GM21390 (cell line): Measurements from ENCODE around the gene NAP1L4.

Experiments used
- ATAC-seq: cut with Tn5 transposase; IDR thresholded peaks from one replicate; pipeline ENCODE4 v1.9.1; 2021; ENCODE audit not compliant: unreplicated experiment

NAP1L4 gene

DNA sequence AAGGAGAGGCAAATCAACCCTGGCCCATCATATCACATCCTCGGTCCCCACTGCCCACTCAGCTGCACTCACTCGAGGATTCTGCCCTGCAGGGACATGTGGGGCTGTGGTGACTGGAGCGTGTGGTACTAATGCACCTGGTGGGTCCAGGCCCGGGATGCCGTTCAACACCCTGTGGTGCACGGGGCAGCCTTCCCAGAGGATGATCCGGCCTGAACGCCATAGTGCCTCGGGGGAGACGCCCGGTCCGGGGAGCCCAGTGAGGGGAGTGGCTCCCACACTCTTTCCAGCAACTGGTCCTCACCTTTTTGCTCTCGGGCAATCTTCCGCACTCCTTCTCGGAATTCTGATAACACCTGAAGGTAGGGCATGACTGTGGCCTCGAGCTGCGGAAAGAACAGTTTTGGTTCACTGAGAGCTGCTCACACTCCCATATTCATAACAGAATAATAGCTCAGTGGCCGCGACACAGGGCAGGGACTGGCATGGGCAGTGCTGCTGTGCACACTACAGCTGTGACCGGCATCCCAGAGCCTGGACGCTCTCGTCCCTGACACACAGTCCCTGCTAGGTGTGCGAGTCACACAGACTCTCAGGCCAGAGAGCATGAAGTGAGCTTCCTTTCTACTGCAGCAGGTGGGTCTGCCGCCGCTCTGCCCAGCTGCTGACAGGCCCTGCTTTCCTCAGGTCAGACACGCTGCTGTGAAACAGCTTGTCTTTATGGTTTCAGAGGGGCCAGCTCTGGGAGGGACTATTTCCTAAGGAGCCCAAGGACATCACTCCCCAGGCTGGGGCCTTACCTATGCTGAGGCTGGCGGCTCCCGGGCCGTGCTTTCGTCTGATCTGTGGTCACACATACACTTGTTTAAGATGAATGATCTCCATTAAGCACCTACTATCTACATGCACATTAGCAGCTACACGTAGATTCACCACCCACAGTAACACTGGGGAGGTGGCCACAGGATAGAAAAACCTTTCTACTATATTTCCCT is 20.1 kb upstream of the NAP1L4 start:
- no peak for ATAC-seq

- ATAC-seq = no peak
These were observed 18.6 kb upstream of the NAP1L4 start for GRCh38 chr11:3010521-3011275.

- ATAC-seq = no peak
These were observed 17.9 kb upstream of the NAP1L4 start for GRCh38 chr11:3010004-3010403.

GRCh38 chr11:3009481-3009880 is 17.4 kb upstream of the NAP1L4 start:
- ATAC-seq = no peak

DNA sequence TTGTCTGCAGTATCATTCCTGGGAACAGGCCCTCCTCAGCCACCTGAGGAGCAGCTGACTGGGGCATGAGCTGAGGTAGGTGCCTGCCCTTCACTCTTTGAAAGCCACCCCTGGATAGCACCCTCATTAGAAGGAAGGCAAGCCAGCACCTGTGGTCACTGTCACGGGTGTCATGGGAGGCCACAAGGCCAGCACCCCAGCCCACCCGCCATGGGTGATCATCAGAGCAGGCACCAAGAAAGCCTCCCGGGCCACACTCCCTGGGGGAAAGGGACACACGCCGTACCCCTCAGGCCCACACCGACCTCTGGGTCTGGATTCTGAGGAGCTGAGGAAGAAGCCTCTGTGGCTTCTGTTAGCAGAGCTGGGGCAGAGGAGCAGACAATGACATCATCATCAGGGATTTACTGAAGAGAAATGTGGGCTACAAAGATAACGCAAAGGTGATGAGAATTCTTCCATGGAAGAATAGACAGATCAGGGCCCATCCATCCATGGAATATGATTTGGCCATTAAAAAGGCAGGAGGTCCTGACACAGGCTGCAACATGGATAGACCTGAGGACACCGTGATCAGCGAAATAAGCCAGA is 16.7 kb upstream of the NAP1L4 start:
- ATAC-seq = no peak

DNA sequence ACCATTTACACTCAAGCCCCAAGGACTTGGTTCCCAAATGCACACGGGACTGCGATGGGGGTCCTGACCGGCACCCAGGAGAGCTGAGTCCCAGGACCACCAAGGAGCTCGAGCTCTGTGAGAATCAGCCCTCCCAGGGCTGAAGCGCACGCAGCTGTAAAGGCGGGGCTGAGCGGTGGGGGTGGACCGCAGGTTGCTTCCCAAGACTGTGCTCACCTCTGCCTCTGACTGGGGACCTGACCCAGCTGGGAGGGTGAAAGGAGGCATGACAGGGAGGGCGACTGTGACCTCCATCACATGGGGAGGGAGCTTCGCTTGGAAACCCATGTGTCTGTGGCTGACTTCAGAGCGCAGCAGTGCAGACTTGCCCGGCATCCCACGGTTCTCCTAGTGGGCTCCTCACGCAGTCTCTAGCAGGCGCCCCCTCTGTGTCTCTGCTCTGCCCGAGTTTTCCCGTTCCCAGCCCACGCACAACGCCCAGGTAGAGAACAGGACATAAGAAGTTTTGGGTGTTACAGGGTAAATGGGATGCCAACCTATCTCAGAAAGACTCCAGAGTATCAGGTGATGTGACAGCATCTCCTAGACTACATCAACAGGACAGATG is 15.4 kb upstream of the NAP1L4 start:
- no peak for ATAC-seq

DNA sequence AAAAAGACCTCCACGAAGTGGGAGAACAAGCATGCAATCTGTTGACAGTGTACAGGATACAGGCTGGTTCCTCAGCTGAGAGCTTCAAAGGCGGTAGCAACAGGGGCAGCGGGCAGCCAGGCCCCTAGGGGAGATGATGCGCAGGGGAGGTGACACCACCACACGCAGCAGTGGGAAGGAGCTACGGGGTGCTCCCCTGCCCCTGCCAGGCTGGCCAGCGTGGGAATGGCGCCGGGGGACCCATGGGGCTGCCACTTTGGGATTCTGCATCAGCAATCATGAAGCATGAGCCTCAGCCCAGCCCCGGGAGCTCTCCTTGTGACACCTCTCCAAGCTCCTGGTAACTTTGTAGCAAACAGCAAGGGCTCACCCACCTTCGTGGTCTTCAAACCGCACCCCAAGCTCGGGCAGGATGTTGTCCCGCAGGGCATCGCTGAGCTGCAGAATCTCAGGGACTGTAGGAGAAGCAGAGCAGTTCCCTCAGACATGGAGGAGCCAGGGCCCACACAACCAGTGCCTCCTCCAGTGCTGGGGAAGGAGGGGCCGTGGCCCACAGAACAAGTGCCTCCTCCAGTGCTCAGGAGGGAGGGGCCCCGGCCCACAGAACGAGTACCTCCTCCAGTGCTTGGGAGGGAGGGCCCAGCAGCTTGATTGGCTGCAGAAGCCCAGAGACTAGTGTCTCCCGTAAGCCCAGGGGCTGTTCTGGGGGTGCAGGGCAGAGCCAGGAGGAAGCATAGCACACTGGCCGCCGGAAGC is 14.6 kb upstream of the NAP1L4 start:
- ATAC-seq = no peak

DNA sequence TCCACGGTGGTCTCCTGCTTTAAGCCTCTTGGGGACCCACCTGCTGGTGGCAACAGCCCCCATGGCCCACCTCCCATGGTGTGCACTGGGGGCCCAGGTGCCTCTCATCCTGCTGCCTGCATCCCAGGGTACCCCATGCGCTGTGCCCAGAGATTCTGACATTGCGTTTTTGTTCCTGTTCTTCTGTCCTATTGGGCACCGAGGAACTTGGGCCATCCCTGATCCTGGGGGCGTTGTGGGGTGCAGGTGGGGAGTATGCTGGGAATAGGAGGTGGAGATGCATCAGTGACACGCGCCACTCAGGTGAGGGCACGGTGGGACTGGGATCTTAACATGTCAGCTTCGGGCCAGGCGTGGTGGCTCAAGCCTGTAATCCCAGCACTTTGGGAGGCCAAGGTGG is 12.4 kb upstream of the NAP1L4 start:
- no peak for ATAC-seq

DNA sequence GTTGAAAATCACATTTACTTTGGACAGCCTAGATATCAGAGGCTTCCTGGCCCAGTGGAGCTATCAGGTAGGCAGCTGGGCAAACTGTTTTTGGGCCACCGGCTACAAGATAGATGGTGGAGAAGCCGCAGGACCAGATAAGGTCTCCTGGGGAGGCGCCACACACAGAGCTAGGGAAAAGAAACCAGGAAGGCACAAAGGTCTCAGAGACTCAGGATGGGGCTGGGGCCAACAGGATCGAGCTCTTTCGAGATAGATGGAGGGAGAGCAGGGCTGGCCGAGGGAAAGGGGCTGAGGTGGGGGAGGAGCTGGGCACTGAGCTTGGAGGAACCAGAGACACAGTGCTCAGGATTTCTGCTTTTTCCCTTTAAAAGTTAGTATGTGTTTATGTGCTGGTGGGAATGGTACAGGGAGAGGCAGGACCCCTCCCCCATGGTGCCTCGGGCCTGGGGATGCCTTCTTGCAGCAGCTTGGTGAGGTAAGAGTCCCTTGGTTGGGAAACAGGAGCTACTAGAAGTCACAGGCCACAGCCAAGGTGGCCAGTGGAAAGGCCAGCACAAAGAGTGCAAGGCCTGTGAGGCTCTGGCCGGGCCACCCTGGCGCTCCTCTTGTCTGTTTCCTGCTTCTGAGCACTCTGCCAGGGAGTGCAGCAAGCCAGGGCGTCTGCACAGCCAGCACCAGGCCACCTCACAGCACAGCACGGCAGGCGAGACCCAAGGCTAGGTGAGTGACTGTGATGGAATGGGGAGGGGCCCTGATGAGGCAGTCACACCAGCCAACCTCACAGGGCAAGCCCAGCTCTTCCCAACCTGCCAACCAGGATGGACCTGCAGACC is 11.5 kb upstream of the NAP1L4 start:
- ATAC-seq = no peak

DNA sequence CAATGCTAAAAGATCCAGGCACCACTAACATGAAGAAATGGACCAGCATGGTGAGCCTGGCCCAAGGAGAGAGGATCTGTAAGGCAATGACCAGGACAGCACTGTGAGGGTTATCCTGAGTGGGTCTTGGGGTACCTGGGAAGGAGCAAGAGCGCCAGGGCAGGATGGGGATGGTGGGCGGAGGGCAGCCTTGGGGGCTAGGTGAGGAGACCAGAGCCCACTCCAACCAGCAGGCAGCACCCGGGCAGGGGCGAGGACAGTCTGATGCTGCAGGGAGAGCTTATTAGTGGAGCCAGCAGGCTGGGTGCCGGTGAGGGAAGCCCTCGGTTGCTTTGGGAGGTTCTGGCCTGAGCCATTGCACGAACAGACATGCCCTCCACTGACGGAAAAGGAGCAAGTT is 10.7 kb upstream of the NAP1L4 start:
- no peak for ATAC-seq

GRCh38 chr11:3002351-3002861 is 10.3 kb upstream of the NAP1L4 start:
- no peak for ATAC-seq

DNA sequence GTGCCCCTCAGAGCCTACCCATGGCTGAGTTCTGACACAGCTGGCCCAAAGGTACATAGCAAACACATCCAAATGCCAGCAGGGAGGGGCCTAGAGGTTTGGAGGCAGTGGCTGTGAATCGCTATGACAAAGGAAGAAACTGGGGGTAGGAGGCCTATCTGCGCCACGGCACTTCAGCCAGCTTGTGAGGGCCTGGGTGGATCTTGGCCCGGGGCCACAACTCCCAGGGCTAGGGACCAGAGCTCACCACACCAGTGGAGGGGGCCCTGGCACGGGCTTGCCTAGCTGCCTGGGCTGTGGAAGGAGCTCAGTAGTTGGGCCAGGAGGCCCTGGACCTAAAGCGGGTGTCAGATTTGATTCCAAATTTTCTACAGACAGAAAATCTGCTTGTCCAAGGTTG is 9.4 kb upstream of the NAP1L4 start:
- no peak for ATAC-seq

DNA sequence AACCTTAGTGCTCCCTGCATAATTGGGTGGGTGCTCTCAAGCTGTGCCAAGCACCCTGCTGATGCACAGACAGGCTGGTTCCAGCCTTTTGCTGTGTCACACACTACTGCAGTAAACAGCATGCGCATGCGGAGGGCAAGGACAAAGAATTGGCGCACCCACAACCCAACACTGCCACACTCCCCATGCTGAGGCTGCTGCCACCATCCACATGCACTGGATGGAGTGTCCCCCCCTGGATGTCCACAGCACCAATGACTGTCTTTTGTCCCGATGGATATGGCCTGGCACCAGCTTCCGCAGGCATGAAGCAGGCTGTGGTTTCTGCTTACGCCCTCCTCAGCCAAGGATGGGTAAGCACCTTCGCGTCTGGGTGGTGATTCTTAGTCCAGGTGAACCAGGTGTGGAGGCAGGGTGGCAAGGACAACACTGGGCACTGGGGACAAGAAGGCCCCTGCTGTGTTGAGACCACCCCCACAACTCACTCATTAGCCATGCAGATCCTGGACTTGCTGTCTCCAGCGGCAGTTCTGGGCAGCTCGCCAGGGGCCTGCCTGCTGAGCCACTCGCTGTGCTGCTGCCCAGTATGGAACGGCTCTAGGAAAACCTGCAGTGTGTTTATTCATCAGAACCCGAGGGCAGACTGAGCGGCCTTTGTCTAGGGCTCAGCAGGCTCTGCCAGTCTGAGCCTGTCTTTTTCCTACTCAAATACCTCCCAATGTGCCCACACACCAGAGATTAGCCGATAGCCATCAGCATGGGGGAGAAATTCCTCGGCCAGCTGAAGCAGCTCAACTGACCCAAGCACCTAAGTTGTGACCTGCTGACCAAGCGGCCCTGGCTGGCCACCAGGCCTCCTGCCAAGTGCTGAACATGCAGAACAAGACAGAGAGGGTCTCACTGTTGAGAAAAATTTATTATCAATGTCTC is 8.2 kb upstream of the NAP1L4 start:
- ATAC-seq = no peak

- ATAC-seq = no peak
These were observed 7.4 kb upstream of the NAP1L4 start for GRCh38 chr11:2999464-2999998.

GRCh38 chr11:2998073-2998850 is 6.1 kb upstream of the NAP1L4 start:
- no peak for ATAC-seq

- ATAC-seq = no peak
These were observed 5.3 kb upstream of the NAP1L4 start for GRCh38 chr11:2997406-2997805.

- ATAC-seq = no peak
These were observed 4.8 kb upstream of the NAP1L4 start for GRCh38 chr11:2996976-2997375.
